ENCODE measurements around the gene CLPSL1.

CLPSL1 gene

DNA sequence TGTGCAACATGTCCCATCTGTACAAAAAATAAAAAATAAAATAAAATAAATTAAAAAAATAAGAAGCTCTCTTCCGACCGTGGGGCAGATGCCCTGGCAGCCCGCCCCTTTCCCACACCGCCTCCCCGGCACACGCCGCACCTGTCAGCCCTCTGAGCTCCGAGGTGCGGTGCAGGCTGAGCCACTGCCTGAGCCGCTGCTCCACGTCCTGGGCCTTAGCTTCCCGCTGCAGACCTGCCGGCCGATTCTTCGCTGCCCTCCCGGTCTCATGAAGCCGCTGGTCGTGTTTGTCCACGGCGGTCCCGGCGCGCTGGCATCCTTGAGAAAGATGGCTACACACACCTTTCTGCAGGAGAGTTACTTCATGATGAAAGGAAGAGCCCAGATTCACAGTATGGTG, 15.1 kb upstream of the CLPSL1 start:
- DNase-seq: no peak

DNA sequence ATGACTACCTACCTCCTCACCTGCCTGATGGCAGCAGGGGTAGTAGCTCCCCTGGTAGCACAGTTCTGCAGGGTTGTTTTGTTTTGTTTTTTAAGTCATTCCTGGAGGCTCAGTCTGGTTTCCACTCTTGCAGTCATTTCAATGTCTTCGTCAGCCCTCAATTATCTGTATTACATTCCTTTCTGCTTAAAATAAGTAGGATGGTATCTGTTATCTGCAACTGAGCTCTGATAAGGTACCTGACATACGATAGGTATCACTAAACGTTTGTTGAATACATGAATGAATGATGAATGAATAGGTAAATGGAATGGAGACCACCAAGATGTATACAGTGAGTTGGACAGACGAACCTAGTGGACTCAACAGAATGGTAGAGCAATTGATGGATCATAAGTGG, 11.6 kb upstream of the CLPSL1 start:
- DNase-seq: no peak

DNA sequence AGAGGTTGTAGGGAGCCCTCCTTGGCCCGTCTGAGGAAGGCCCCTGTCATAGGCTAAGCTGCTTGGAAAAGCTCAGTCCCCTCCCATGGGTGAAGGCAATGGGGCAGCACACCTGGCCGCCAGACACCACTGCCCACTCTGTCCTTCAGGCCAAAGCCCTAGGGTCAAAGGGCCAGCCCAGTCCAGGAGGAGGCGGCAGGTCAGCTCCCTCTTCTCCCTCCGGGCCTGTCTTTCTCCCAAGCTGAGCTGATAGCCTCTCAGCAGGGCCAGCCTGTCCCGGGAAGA, 9.5 kb upstream of the CLPSL1 start:
- no peak for DNase-seq

DNA sequence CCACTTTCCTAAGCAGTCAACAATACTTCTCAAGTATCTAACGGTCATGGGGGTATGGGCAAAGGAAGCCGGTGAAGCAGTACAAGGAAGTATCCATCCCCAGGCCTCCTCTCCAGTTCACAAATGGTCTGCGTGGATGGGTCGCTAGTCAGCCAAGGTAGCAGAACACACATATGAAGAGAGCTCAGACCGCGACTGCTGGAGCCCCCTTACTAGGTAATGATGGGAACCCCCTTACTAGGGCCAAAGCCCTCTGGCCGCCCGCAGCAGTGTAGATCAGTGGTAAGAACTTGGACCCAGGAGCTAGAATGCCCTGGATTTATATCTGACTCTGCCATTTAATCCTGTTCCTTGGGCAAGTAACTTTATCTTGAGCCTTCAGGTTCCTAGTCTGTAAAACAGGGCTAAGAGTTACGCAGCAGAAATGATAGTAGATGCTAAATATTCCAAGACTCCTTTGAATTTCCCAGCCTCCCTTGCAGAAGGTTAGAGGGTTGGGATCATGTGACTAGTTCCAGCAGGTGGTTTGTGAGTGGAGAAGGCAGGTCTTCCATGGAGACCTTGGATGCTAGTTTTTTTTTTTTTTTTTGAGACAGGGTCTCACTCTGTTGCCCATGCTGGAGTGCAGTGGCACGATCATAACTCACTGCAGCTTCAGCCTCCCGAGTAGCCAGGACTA, 6.6 kb upstream of the CLPSL1 start:
- DNase-seq: no peak

DNA sequence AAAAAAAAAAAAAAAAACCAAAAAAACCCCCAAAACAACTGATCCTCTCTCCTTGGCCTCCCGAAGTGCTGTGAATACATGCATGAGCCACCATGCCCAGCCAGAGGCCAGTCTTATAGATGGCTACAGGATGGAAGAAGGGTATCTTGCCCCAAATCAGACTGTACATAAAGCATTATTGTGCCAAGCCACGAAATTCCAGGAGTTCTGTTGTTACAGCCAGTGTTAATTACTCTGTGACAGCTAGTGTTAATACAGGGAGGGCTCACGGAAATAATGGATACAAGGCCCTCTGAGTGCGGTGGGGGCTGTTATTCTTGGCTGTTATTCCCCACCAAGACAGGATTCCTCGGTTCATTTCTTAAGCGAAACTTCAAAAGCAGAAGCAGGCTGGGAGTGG, 5.8 kb upstream of the CLPSL1 start:
- no peak for DNase-seq

DNA sequence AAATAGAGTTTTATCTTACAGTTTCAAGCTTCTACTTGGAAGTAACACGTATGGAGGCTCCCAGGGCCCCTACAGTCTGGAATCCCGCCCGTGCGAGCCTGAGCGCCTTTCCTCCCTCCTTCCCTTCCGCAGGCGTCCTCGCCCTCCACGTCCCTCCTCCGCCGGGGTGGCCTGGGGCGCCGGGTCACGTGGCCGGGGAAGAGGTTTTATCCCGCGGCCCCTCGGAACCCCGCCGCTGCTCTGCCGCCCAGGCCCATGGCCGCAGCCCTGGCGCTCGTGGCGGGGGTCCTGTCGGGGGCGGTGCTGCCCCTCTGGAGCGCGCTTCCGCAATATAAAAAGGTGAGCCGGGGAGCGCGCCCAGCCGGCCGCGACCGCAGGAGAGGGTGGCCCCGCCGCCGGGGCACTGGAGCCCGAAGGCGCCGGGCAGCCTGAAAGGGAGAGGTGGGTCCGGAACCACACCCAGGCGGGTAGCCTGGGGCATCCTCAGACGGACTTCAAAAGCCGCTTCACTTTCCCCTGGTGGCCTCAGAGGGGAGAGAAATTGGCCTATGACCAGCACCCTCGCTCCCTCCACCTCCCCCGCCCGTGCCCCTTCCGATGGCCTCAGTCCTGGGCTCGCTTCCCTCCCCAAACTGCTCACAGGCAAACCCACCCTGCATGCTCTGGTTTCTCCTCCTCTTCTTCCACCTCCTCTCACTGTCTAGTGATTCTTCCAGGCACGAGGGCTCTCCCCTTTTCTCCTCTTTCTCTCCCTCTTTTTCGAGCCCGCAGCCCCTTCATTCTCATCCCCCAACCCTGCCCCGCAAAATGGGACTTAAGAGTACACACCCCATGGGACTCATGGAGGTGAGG, 4.2 kb upstream of the CLPSL1 start, which contains the start of gene CLPSL2:
Gene CLPSL2, plus strand, starts transcription at position 235 of the 852 bp plus-strand sequence. Its CDS starts 21 bp downstream, at position 256.
- peak; percentile 32 for DNase-seq

DNA sequence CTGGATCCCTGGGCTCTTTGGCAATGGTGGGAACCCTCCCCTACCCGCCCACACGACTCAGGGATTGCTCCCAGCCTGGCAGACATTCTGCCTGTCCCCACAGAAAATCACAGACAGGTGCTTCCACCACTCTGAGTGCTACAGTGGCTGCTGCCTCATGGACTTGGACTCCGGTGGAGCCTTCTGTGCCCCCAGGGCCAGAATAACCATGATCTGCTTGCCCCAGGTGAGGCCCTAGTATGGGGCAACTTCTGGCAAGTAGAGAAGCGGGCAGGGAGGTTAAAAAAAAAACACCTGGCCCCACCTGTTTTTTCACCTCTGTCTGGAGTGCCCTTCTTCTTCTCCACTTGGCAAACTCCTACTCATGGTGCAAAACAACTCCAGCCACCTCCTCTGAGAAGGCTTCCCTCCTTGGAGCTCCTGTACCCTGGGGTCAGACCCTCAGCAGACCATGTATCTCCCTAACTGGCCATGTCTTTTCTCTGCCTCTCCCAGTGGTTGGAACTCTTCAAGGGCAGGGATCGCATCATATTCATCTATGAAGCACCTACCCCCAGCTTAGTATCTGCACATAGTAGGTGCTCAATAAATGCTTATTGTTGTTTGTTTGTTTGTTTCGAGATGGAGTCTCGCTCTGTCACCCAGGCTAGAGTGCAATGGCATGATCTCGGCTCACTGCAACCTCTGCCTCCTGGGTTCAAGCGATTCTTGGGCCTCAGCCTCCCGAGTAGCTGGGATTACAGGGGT, 3.3 kb upstream of the CLPSL1 start:
- DNase-seq: no peak

DNA sequence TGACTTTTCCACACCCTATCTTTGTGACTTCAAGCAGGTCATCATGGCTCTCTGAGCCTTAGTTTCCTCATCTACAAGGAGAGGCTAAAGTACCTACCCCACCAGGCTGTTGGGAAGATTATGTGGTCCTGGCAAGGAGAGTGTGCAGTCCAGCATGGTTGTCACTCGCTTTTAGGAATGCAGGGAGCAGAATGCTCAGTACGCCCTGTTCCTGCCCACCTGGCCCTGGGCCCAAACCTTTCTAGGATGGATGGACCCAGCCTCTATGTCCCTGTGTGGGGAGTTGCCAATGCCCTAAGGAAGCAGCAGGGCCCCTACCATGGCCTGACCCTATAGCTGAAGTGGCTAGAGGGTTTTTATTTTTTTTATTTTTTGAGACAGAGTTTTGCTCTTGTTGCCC, 2.4 kb upstream of the CLPSL1 start:
- no peak for DNase-seq

DNA sequence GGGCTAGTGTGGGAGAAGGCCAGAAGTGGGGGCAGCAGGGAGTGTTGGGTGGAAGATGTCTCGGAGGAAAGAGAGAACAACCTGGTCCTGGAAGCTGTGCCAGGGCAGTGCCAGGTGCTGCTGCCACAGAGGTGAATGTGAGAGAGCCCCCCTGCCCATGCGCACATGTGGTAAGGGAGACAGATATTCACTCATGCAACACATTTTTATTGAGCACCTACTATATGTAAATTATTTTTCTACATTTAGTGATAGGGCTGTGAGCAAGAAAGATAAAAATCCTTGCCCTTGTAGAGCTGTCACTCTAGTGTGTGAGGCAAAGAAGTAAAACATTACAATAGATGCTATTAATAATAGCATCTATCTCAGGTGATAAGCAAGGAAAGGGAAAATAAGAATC, 471 bp downstream of the CLPSL1 start:
- DNase-seq: no peak

DNA sequence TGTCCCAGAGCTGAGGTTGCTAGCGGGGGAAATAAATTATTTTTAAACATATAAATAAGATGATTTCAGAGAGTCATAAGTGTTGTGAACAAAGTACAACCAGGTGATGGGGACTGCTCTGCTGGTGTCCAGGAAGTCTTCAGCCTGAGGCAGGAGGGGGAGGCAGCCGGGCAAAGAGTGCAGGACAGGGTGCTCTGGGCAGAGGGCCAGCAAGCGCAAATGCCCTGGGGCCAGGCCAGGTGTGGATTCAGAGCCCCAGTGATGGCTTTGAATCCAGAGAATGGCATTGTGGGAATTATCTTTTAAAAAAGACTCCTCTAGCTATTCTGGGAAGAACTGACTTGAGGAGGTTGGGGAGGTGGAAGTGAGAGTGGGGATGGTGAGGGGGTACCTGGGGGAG, 1.6 kb downstream of the CLPSL1 start:
- no peak for DNase-seq

DNA sequence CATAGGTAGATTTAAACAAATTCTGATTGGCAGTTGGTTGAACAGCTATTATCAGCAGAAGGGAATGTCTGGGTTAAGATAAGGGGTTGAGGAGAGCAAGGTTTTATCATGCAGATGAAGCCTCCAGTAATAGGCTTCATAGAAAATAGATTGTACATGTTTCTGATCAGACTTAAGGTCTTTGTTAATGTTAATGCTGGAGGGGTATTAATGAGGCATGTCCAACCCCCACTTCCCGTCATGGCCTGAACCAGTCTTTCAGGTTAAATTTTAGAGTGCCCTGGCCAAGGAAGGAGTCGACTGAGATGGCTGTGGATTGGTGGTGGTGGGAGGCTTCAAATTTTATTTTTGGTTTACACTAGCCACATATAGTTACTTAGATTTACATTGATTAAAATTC, 3.4 kb downstream of the CLPSL1 start:
- DNase-seq: no peak

DNA sequence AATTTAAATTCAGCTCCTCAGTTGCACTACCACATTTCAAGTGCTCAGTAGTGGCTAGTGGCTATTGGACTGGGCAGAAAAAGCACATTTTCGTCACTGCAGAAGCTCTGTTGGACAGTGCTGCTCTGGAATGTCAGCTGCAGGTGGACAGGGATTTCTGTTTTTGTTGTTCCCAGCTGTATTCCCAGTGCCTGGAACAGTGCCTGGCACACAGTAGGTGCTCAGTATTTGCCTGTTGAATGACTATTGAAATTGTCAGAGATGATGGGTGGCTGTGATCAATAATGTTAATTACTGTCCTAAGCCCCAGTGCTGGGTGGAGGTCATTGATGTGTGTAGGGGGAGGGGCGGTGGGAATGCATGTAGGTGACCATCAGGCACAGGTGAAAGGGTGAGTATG, 5.5 kb downstream of the CLPSL1 start:
- no peak for DNase-seq

DNA sequence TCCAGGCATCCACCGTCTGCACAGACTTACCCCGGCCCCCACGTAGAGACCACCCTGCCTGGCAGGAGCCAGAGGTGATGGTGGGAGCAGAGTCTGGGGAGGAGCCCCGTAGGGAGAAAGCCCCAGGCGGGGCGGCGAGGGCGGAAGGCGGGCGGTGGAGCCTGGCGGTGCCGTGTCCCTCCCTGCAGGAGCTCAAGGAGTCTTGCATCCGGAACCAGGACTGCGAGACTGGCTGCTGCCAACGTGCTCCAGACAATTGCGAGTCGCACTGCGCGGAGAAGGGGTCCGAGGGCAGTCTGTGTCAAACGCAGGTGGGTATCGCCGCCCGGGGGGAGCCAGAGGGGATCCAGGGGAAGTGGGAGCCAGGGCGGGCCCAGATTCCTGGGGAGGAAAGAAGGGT, 6.0 kb downstream of the CLPSL1 start:
- DNase-seq: no peak

DNA sequence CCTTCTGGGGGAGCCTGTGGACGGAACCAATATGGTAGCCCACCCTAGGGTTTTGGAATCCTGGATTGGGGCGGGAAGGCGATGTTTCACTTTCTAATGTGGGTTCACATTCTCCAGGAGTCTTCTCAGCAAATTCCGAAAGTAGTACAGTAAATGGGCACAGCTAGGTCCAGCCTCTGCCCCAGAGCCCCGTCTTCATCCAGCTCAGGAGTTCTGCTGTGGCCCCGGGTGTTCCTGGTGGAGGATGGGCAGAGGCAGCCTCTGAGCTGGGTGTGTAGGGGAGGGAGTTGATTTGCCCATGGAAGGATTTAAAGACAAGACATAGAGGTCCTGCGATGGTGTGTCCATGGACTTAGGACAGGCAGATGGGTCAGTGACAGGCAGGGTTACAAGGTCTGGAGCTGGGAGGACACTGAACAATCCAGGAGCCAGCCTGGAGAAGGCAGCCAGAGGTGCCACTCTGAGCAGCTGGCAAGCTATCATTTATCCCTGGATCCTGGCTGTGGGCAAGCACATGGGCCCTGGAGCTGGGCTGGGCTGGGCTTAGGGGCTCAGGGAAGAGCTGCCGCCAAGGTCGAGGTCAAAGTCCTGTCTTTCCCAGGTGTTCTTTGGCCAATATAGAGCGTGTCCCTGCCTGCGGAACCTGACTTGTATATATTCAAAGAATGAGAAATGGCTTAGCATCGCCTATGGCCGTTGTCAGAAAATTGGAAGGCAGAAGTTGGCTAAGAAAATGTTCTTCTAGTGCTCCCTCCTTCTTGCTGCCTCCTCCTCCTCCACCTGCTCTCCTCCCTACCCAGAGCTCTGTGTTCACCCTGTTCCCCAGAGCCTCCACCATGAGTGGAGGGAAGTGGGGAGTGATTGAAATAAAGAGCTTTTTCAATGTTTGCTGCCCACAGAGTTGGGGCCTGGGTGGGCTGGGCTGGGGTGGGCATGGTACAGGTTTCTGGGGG, 6.7 kb downstream of the CLPSL1 start:
- no peak for DNase-seq

DNA sequence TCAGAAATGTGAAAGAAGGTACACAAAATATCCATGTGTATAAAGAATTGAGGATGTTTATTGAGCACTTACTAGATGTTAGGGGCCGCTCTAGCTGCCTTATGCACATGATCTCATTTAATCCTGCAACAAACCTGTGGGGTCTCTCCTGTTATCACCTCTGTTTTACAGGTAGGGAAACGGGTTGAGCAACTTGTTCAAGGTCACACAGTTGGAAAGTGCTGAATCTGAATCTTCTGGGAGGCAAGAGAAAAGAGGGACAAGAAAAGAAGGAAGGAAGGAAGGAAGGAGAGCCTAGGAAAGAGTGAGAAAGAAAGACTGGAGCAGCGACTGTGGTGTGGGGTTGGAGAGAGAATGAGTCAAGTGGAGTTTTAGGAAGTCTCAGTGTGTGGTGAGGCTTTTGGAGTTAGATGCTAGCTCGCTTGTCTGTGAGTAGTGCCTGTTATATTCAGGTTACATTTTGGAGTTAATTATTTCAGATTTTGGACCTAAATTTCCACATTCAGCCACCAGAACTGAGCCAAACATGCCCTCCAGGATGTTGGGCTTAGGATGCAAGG, 7.7 kb downstream of the CLPSL1 start:
- no peak for DNase-seq

DNA sequence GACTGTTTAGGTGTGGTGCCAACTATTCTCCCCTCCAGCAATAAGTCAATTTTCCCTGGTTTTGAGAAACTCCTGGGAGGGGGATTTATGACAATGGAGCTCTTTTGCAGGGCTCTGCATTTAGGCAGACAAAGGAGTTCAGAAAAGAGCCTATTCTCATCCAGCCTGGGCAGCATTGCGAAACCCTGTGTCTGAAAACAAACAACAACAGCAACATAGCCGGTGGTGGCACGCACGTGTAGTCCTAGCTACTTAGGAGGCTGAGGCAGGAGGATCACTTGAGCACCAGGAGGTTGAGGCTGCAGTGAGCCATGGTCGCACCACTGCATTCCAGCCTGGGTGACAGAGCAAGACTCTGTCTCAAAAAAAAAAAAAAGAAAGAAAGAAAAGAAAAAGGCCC, 9.9 kb downstream of the CLPSL1 start:
- DNase-seq: no peak

DNA sequence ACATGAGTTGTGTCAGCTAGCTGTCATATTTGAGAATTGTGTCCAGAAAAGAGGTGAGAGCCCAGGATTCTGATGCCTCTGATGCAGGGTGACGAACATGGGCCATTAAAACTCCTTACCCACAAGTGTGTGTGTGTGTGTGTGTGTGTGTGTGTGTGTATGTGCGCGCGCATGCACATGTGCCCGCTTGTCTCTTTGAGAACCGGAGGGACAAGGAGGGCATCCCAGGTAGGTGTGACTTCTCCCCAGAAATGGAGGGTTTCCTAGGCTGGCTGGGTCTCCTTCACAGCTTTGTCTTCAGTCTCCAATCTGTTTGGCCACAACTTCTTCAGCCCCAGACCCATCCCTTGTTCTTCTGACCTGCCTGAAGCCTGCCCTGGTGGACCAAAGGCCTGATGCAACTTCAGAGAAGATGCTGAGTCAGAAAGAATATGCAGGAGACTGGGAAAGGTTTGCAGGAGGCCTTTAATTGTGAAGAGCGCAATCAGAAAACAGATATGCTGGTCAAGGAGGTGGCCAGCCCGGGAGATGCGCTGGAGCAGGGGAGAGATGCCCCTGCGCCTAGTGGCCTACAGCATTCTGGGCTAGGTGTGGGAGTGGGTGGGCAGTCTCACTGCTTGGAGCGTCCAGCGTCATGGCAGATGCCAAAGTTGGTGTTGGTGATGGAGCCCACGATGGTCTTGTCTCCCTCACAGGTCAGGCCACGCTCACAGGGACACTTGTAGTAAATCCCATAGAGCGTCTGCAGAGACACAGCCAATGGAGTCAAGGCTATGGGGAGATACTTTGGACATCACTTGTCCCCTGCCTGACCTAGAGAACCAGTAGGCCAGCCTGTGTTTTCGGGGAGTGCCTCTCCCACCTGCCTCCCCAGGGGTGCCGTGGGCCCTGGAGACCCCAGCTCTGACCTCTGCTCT, 14.0 kb downstream of the CLPSL1 start:
- DNase-seq: no peak

DNA sequence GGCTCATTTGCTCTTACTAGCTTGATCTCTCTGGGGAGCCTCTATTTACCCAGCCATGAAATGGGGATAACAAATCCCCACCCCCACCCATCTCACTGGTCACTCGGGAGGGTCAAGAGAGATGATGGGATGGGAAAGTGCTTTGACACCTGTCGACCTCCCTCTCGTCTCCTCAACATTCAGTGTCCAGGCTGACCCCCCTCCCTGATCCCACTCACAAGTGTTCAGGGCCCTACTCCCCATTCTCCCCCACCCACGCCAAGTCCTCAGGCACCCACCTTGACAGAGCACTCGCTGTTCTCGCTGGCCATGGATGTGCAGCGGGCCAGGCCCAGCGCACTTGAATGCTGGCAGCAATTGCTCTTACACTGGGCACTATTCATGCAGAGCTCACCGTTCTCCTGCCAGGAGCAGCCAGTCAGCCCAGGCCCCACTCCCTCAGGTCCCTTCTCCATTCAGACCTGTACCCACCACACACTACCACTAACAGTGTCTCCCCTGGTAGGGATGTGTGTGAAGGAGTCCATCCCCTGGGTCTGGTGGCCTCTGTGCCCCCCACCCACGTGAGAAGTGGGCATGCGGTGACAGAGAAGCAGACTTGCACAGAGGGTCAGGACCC, 14.7 kb downstream of the CLPSL1 start:
- no peak for DNase-seq

DNA sequence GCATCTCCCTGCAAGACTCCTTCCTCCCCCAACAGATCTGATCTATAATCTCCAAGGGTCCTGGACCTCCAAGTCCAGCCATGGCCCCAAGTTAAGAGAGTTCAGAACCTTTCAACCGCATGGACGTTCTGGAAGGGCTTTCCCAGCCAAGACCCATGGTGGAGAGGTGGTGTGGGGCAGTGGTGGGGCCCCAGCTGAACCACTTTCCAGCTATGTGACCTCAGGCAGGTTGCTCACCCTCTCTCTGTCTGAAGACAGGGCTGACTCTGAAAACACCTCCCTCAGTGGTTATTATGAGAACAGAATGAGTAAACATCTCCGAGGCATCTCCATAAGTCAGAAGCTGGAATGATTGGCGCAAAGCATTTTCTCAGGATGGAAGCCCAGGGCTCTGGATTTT, 15.4 kb downstream of the CLPSL1 start:
- DNase-seq: no peak

DNA sequence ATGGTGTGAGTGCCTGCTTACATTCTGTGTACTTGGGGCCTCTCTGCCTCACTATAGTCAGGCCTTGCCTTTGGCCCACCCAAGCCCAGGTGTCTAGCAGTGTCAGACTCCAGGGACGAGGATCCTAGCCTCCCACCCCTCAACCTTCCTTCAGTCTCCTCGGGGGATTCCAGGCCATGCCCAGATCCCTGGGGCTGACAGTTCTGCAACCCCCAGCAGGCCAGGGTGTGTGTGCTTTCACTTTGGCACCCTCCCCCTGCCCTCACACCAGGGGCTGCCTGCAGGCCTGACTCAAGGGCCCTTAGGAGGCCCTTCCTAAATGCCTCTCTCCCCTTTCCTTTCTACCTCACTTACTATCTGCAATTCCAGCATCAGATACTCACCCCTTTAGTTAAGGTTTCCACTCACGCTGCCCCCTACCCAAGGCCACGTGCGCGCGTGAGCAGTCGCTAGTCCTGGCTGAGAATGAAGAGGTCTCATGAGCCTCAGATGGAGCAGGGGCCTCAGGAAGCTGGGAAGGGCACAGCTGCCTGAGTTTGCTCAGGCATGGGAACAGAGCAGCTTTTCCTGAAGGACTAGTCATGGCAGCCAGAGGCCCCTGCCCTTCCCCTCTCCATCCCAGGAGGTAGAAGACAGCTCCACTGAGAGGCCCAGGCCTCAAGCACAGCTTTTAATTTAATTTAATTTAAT, 17.2 kb downstream of the CLPSL1 start:
- no peak for DNase-seq
